NB4 (cell line): ENCODE results near the gene NALCN.

Experiments
- CTCF ChIP-seq: IDR thresholded peaks from one replicate; pipeline ENCODE4 v1.5.1; 2012; ENCODE audit warnings: low read depth, low read length
- MAX ChIP-seq: IDR thresholded peaks from 2 replicates; pipeline ENCODE4 v1.6.1; 2011; ENCODE audit warnings: low read depth, low read length
- POLR2A ChIP-seq: IDR thresholded peaks from 2 replicates; pipeline ENCODE4 v1.6.1; 2011; ENCODE audit warnings: mild to moderate bottlenecking; ENCODE audit not compliant: insufficient read length; ENCODE audit errors: extremely low read depth

GRCh38 chr13:101399365-101399764 lies 16.9 kb downstream of the NALCN start:
- TF ChIP-seq CTCF (no peak), POLR2A (no peak), MAX (no peak)
